Glutamatergic neuron (in vitro differentiated cells): ENCODE data around the gene RAB8B. TPM values are rescaled to one million over a fixed set of nuclear protein-coding genes. Genes with fewer than 3 reads are reported as not detected.

ENCODE experiments used
- DNase-seq: peaks from one replicate; pipeline ENCODE4 v3.0.0; 2022
- H3K27ac Mint-ChIP-seq: one replicate; pipeline ENCODE4 v1.8.0; 2020; ENCODE audit warnings: mild to moderate bottlenecking, mixed read lengths, inconsistent platforms; ENCODE audit not compliant: unreplicated experiment
- H3K27me3 Mint-ChIP-seq: one replicate; pipeline ENCODE4 v1.8.0; 2020; ENCODE audit warnings: mild to moderate bottlenecking, moderate library complexity, mixed read lengths, inconsistent platforms; ENCODE audit not compliant: unreplicated experiment
- H3K36me3 Mint-ChIP-seq: one replicate; pipeline ENCODE4 v1.8.0; 2020; ENCODE audit warnings: mild to moderate bottlenecking, mixed read lengths, inconsistent platforms; ENCODE audit not compliant: unreplicated experiment
- H3K4me1 Mint-ChIP-seq: one replicate; pipeline ENCODE4 v1.8.0; 2020; ENCODE audit warnings: mild to moderate bottlenecking, low read depth, mixed read lengths, inconsistent platforms; ENCODE audit not compliant: unreplicated experiment
- H3K4me3 Mint-ChIP-seq: one replicate; pipeline ENCODE4 v1.8.0; 2020; ENCODE audit warnings: mild to moderate bottlenecking, mixed read lengths, inconsistent platforms; ENCODE audit not compliant: unreplicated experiment
- H3K9me3 Mint-ChIP-seq: one replicate; pipeline ENCODE4 v1.8.0; 2020; ENCODE audit warnings: mild to moderate bottlenecking, moderate library complexity, mixed read lengths, inconsistent platforms; ENCODE audit not compliant: unreplicated experiment
- CTCF ChIP-seq: fragments of 200-600 bp; sonication (generic); IDR thresholded peaks from one replicate; pipeline ENCODE4 v1.5.0; 2021; ENCODE audit not compliant: partially characterized antibody, unreplicated experiment
- total RNA-seq: library from RNA; stranded (reverse); fragmentation: NEBNext Ultra II Directional; extraction: Animal tissue kit (Norgen Biotek cat#: 25700); gene quantifications from one replicate; pipeline ENCODE4 v1.2.1, GENCODE V29; 2021; ENCODE audit not compliant: unreplicated experiment

RAB8B gene
- total RNA-seq, 1 donor from 2014 or later, result 70.4 TPM

DNA sequence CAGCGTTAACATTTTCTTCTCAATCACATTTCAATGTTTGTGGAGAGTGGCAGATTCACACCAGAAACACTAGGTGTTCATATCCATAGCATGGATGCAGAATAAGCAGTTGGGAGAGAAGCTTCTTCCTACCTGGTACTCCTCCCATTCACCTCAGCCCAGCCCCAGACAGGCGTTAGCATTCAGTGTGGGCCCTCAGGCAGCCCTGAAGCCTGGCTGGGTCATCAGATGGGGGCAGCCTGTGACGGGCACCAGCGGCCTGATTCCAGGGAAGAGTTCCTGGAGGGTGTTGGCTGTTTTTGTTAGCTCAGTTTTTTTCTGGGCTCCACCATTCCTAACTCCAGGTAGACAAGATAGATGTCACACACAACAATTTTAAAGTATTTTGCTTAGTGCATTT, 119.1 kb downstream of the RAB8B start:
- H3K27ac Mint-ChIP-seq, result no peak overlapping the region

DNA sequence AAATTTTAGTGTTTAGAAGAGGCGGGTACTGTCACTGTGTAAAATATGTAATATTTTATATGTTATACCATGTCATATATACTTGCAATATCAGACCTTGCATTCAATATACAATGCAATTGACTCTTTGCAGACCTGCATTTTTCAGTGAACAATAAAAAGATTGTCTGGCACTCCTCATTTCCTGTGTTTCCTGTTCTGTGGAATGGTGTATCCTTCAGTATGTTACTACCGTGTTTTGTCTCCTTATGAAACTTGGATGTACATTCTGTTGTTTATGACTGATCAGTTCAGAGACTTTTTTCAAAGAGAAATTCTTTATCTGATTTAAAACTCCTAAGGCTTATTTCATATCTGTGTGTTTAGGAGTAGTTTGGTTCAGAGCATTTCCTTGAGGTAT, 119.5 kb downstream of the RAB8B start:
- no peak for TF ChIP-seq CTCF
- Mint-ChIP-seq H3K27ac (no peak overlapping the region), H3K9me3 (no peaks in the 10 kb centered on the region), H3K4me3 (no peak overlapping the region), H3K4me1 (no peaks in the 10 kb centered on the region), H3K27me3 (no peaks in the 10 kb centered on the region), H3K36me3 (no peaks in the 10 kb centered on the region)
- DNase-seq, result no peak

More for the DNA sequence above, 119.1 kb downstream of the RAB8B start:
- Mint-ChIP-seq H3K36me3 (no peaks in the 10 kb centered on the region), H3K27me3 (no peaks in the 10 kb centered on the region), H3K9me3 (no peaks in the 10 kb centered on the region), H3K4me1 (no peaks in the 10 kb centered on the region), H3K4me3 (no peak overlapping the region)
- TF ChIP-seq CTCF, result no peak
- DNase-seq, result no peak

GRCh38 chr15:63310646-63311045, 121.2 kb downstream of the RAB8B start:
- no peak for TF ChIP-seq CTCF
- DNase-seq, result no peak
- no peaks in the 10 kb centered on the region for H3K36me3 Mint-ChIP-seq
- no peak overlapping the region for H3K4me3 Mint-ChIP-seq
- no peaks in the 10 kb centered on the region for H3K4me1 Mint-ChIP-seq
- H3K9me3 Mint-ChIP-seq, result no peaks in the 10 kb centered on the region
- H3K27ac Mint-ChIP-seq, result no peak overlapping the region
- no peaks in the 10 kb centered on the region for H3K27me3 Mint-ChIP-seq

- H3K4me1 Mint-ChIP-seq, result no peaks in the 10 kb centered on the region
- no peak overlapping the region for H3K27ac Mint-ChIP-seq
- TF ChIP-seq CTCF, result no peak
- H3K4me3 Mint-ChIP-seq, result no peak overlapping the region
- no peak for DNase-seq
- H3K27me3 Mint-ChIP-seq, result no peaks in the 10 kb centered on the region
- no peaks in the 10 kb centered on the region for H3K36me3 Mint-ChIP-seq
- no peaks in the 10 kb centered on the region for H3K9me3 Mint-ChIP-seq
Observed at GRCh38 chr15:63312286-63312685, 122.9 kb downstream of the RAB8B start.

DNA sequence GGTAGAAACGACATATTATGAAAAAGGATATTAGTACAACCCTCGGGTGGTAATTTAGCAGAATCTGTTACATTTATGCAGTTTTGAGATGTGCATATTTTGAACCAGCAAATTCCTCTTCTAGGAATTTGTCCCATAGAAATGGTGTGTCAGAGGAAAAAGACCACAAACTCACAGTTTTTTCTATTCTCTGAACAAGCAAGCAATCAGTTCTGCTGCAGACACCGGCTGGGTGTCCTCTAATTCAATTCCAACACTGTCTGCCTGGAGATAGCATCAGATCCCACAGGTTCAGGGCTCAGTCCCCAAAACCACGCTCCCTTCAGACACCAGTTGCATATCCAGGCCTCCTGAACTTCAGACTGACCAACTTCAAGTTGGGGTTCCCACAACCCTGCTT, 124.4 kb downstream of the RAB8B start:
- Mint-ChIP-seq H3K4me1 (no peaks in the 10 kb centered on the region), H3K27me3 (no peaks in the 10 kb centered on the region), H3K4me3 (no peak overlapping the region), H3K9me3 (no peaks in the 10 kb centered on the region), H3K36me3 (no peaks in the 10 kb centered on the region), H3K27ac (no peak overlapping the region)
- DNase-seq, result no peak
- no peak for TF ChIP-seq CTCF
